HG03469 (cell line): ENCODE data around the gene CTNNA3.

Experiments
- ATAC-seq: cut with Tn5 transposase; IDR thresholded peaks from one replicate; pipeline ENCODE4 v1.9.1; 2021; ENCODE audit warnings: mild to moderate bottlenecking, moderate library complexity, moderate number of reproducible peaks; ENCODE audit not compliant: unreplicated experiment

Gene CTNNA3

GRCh38 chr10:65907199-65907712, 1788.7 kb downstream of the CTNNA3 start:
- ATAC-seq, result no peak

- ATAC-seq, result no peak
Measured at GRCh38 chr10:65903620-65904019, 1792.4 kb downstream of the CTNNA3 start.

- no peak for ATAC-seq
Measured at GRCh38 chr10:65900271-65900670, 1795.7 kb downstream of the CTNNA3 start.

- ATAC-seq, result no peak
Measured at GRCh38 chr10:65898055-65898454, 1797.9 kb downstream of the CTNNA3 start.

GRCh38 chr10:65894961-65895360, 1801.0 kb downstream of the CTNNA3 start:
- ATAC-seq, result no peak

GRCh38 chr10:65894379-65894778, 1801.6 kb downstream of the CTNNA3 start:
- no peak for ATAC-seq

- no peak for ATAC-seq
Measured at GRCh38 chr10:65893676-65894075, 1802.3 kb downstream of the CTNNA3 start.

- ATAC-seq, result no peak
Measured at GRCh38 chr10:65892284-65892683, 1803.7 kb downstream of the CTNNA3 start.

GRCh38 chr10:65891073-65891981, 1804.7 kb downstream of the CTNNA3 start:
- ATAC-seq, result peak; percentile 86

- no peak for ATAC-seq
Measured at GRCh38 chr10:65864529-65864928, 1831.5 kb downstream of the CTNNA3 start.

GRCh38 chr10:65864036-65864435, 1832.0 kb downstream of the CTNNA3 start:
- ATAC-seq, result no peak
